MM.1S (cell line): ENCODE measurements around the gene ITSN1.

Source experiments
- DNase-seq: peaks from one replicate; pipeline ENCODE4 v3.0.0-alpha.2; 2015
- H2AFZ ChIP-seq: fragments of 300-600 bp; sonication (generic); 2 replicates; pipeline ENCODE4 v1.6.0; 2016; ENCODE audit warnings: antibody characterized with exemption, low read length
- H3F3A ChIP-seq: fragments of 300-600 bp; sonication (generic); 2 replicates; pipeline ENCODE4 v1.6.1; 2016; ENCODE audit warnings: mild to moderate bottlenecking, antibody characterized with exemption, low read length, moderate library complexity, mixed read lengths; ENCODE audit not compliant: insufficient read depth
- H3K27ac ChIP-seq: fragments of 300-600 bp; sonication (generic); 2 replicates; pipeline ENCODE4 v1.5.1; 2016; ENCODE audit warnings: mild to moderate bottlenecking, low read length
- H3K27me3 ChIP-seq: fragments of 300-600 bp; sonication (generic); replicated peaks from 2 replicates; pipeline ENCODE4 v1.6.0; 2016; ENCODE audit warnings: low read length; ENCODE audit not compliant: insufficient read depth
- H3K36me3 ChIP-seq: fragments of 300-600 bp; sonication (generic); replicated peaks from 2 replicates; pipeline ENCODE4 v1.6.1; 2016; ENCODE audit warnings: mild to moderate bottlenecking, low read length, mixed read lengths; ENCODE audit not compliant: insufficient read depth
- H3K4me1 ChIP-seq: fragments of 300-600 bp; sonication (generic); 2 replicates; pipeline ENCODE4 v1.6.1; 2016; ENCODE audit warnings: low read length, mixed read lengths
- H3K4me2 ChIP-seq: fragments of 300-600 bp; sonication (generic); 2 replicates; pipeline ENCODE4 v1.6.0; 2016; ENCODE audit warnings: low read depth, low read length
- H3K4me3 ChIP-seq: fragments of 300-600 bp; sonication (generic); 2 replicates; pipeline ENCODE4 v1.5.1; 2016; ENCODE audit warnings: low read length, mixed read lengths
- H3K79me2 ChIP-seq: fragments of 300-600 bp; sonication (generic); 2 replicates; pipeline ENCODE4 v1.6.1; 2016; ENCODE audit warnings: mixed run types, low read length, mixed read lengths
- H3K9ac ChIP-seq: fragments of 300-600 bp; sonication (generic); 2 replicates; pipeline ENCODE4 v1.6.1; 2016; ENCODE audit warnings: low read length, mixed read lengths
- H3K9me2 ChIP-seq: fragments of 300-600 bp; sonication (generic); replicated peaks from 2 replicates; pipeline ENCODE4 v1.6.1; 2016; ENCODE audit warnings: mild to moderate bottlenecking, low read length, mixed read lengths; ENCODE audit not compliant: insufficient read depth
- H3K9me3 ChIP-seq: fragments of 300-600 bp; sonication (generic); replicated peaks from 2 replicates; pipeline ENCODE4 v1.6.1; 2016; ENCODE audit warnings: mild to moderate bottlenecking, low read length, mixed read lengths; ENCODE audit not compliant: insufficient read depth
- H4K20me1 ChIP-seq: fragments of 300-600 bp; sonication (generic); 2 replicates; pipeline ENCODE4 v1.6.1; 2016; ENCODE audit warnings: mild to moderate bottlenecking, low read length, moderate library complexity, mixed read lengths; ENCODE audit not compliant: insufficient read depth
- CTCF ChIP-seq: fragments of 300-600 bp; sonication (generic); IDR thresholded peaks from 2 replicates; pipeline ENCODE4 v1.5.1; 2016; ENCODE audit warnings: antibody characterized with exemption, low read length, mixed read lengths
- EZH2 ChIP-seq: fragments of 300-600 bp; sonication (generic); optimal IDR thresholded peaks from 2 replicates; pipeline ENCODE3; 2017; ENCODE audit warnings: low read depth, mild to moderate bottlenecking, antibody characterized with exemption, low read length, mixed read lengths
- EZH2phosphoT487 ChIP-seq: fragments of 300-600 bp; sonication (generic); IDR thresholded peaks from 2 replicates; pipeline ENCODE4 v1.6.1; 2018; ENCODE audit warnings: antibody characterized with exemption, low read length

Gene ITSN1

GRCh38 chr21:33688353-33688752 lies 46.1 kb downstream of the ITSN1 start:
- Histone ChIP-seq H3K4me1 (peaks cover 48% of the 10 kb centered on the region), H3K4me3 (no peak overlapping the region), H3K36me3 (no peaks in the 10 kb centered on the region), H4K20me1 (no peaks in the 10 kb centered on the region), H3K4me2 (no peak overlapping the region), H3K9me3 (no peaks in the 10 kb centered on the region), H3K27me3 (no peaks in the 10 kb centered on the region), H3K79me2 (peaks cover 74% of the 10 kb centered on the region), H3F3A (peaks cover 33% of the 10 kb centered on the region), H3K27ac (no peak overlapping the region), H3K9ac (no peak overlapping the region), H2AFZ (no peak overlapping the region), H3K9me2 (no peaks in the 10 kb centered on the region)
- no peak for DNase-seq
- TF ChIP-seq EZH2: no peak
- TF ChIP-seq CTCF: no peak
- no peak for TF ChIP-seq EZH2phosphoT487

GRCh38 chr21:33690874-33691273 lies 48.6 kb downstream of the ITSN1 start:
- Histone ChIP-seq H3K36me3 (no peaks in the 10 kb centered on the region), H3K4me1 (peaks cover 33% of the 10 kb centered on the region), H3K4me3 (peak overlapping the region; percentile 51), H3K9ac (peak overlapping the region; percentile 21; the same call in 1 of the 2 replicates), H3K9me2 (no peaks in the 10 kb centered on the region), H3F3A (peaks cover 14% of the 10 kb centered on the region), H3K27me3 (no peaks in the 10 kb centered on the region), H4K20me1 (no peaks in the 10 kb centered on the region), H2AFZ (no peak overlapping the region), H3K79me2 (peaks cover 73% of the 10 kb centered on the region), H3K4me2 (peak overlapping the region; percentile 73), H3K9me3 (no peaks in the 10 kb centered on the region), H3K27ac (peak overlapping the region; percentile 71)
- TF ChIP-seq EZH2phosphoT487 (no peak), EZH2 (no peak), CTCF (no peak)
- peak; percentile 93 for DNase-seq

GRCh38 chr21:33691945-33692603 lies 49.8 kb downstream of the ITSN1 start:
- H2AFZ ChIP-seq: no peak overlapping the region
- H3K9ac ChIP-seq: no peak overlapping the region
- H4K20me1 ChIP-seq: no peaks in the 10 kb centered on the region
- H3K27ac ChIP-seq: peak overlapping the region; percentile 71; the same call in 1 of the 2 replicates
- peaks cover 8% of the 10 kb centered on the region for H3F3A ChIP-seq
- H3K36me3 ChIP-seq: no peaks in the 10 kb centered on the region
- peak; percentile 7 for DNase-seq
- H3K9me3 ChIP-seq: no peaks in the 10 kb centered on the region
- H3K4me3 ChIP-seq: no peak overlapping the region
- H3K79me2 ChIP-seq: peaks cover 66% of the 10 kb centered on the region
- H3K4me1 ChIP-seq: peaks cover 22% of the 10 kb centered on the region
- peak overlapping the region; percentile 73; the same call in 1 of the 2 replicates for H3K4me2 ChIP-seq
- H3K9me2 ChIP-seq: no peaks in the 10 kb centered on the region
- TF ChIP-seq CTCF: 0 out of 2 replicates have a peak, but pooled peaks have one; percentile 2
- no peak for TF ChIP-seq EZH2
- H3K27me3 ChIP-seq: no peaks in the 10 kb centered on the region
